K562 (cell line): ENCODE measurements around the gene MPC2. TPM values are rescaled to one million over a fixed set of nuclear protein-coding genes. Genes with fewer than 3 reads are reported as not detected.

ENCODE experiments used
- CBFA2T2 ChIP-seq: fragments of 450-650 bp; conservative IDR thresholded peaks from 2 replicates; pipeline ENCODE4 v1.6.1; 2017; ENCODE audit warnings: mild to moderate bottlenecking
- CBX5 ChIP-seq: IDR thresholded peaks from 2 replicates; pipeline ENCODE4 v1.6.1; 2014; ENCODE audit warnings: low read depth, borderline replicate concordance
- CXXC5 ChIP-seq: fragments of 250-450 bp; sonication (Bioruptor Pico); IDR thresholded peaks from 2 replicates; pipeline ENCODE4 v1.8.0; 2022; ENCODE audit warnings: inconsistent platforms, mild to moderate bottlenecking, moderate library complexity
- DEAF1 ChIP-seq: fragments of 450-650 bp; formaldehyde crosslinking; IDR thresholded peaks from 2 replicates; pipeline ENCODE4 v1.4.0; 2020; ENCODE audit warnings: mild to moderate bottlenecking, moderate library complexity
- E2F4 ChIP-seq: sonication (generic); formaldehyde crosslinking; IDR thresholded peaks from 2 replicates; pipeline ENCODE4 v1.8.0; 2022; ENCODE audit warnings: mild to moderate bottlenecking, low read depth, missing genetic modification reagents
- E2F6 ChIP-seq, 2 experiments: IDR thresholded peaks; 2 replicates each; pipeline ENCODE4 v1.6.1; 2011; ENCODE audit warnings: borderline replicate concordance in 1 of 2, control low read depth in 1 of 2, low read depth in 1 of 2, low read length in 1 of 2, mild to moderate bottlenecking in 1 of 2, mixed read lengths in 1 of 2, moderate library complexity in 1 of 2; ENCODE audit not compliant: insufficient read depth in 1 of 2, insufficient read length in 1 of 2, poor library complexity in 1 of 2, severe bottlenecking in 1 of 2; ENCODE audit errors: extremely low read depth in 1 of 2
- EP400 ChIP-seq: fragments of 450-650 bp; IDR thresholded peaks from 2 replicates; pipeline ENCODE4 v1.6.1; 2017; ENCODE audit warnings: antibody characterized with exemption, mild to moderate bottlenecking, moderate library complexity
- FOXK2 ChIP-seq, 2 experiments: fragments of 450-650 bp; IDR thresholded peaks in 1 of 2; conservative IDR thresholded peaks in 1 of 2; 2 replicates each; pipeline ENCODE4 v1.6.1; 2016; ENCODE audit warnings: low read depth in 2 of 2, mild to moderate bottlenecking in 1 of 2
- HDAC2 ChIP-seq: fragments of 450-650 bp; IDR thresholded peaks from 2 replicates; pipeline ENCODE4 v1.6.1; 2016; ENCODE audit warnings: mild to moderate bottlenecking
- KAT2B ChIP-seq: IDR thresholded peaks from one replicate; pipeline ENCODE4 v1.6.1; 2012; ENCODE audit warnings: low read depth, mild to moderate bottlenecking, control low read depth, inconsistent platforms, low read length, moderate library complexity
- KHSRP ChIP-seq: fragments of 450-650 bp; IDR thresholded peaks from 2 replicates; pipeline ENCODE4 v1.6.1; 2017
- LEF1 ChIP-seq: fragments of 450-650 bp; IDR thresholded peaks from 2 replicates; pipeline ENCODE4 v1.6.1; 2016; ENCODE audit warnings: mild to moderate bottlenecking
- PHB ChIP-seq: fragments of 250-450 bp; sonication (Bioruptor Pico); IDR thresholded peaks from 2 replicates; pipeline ENCODE4 v1.5.0; 2021
- SAFB ChIP-seq: fragments of 200-400 bp; formaldehyde crosslinking; IDR thresholded peaks from 2 replicates; pipeline ENCODE4 v1.6.1; 2017; ENCODE audit warnings: low read depth, low read length, borderline replicate concordance
- SUPT5H ChIP-seq: fragments of 450-650 bp; IDR thresholded peaks from 2 replicates; pipeline ENCODE4 v1.6.1; 2016
- TARDBP ChIP-seq: fragments of 450-650 bp; IDR thresholded peaks from 2 replicates; pipeline ENCODE4 v1.6.1; 2016
- ZNF551 ChIP-seq: fragments of 250-450 bp; sonication (Bioruptor Pico); IDR thresholded peaks from 2 replicates; pipeline ENCODE4 v1.5.0; 2021; ENCODE audit warnings: mild to moderate bottlenecking, moderate library complexity
- polyA plus RNA-seq, 8 experiments: library from polyadenylated mRNA; depleted of rRNA in 4 of 8; stranded (reverse) in 5 of 8; unstranded in 3 of 8; fragments of >200 nt; fragmentation: Nextera tagmentation in 2 of 8; fragmentation: Illumina TruSeq in 1 of 8; extraction: Ambion mirVana in 2 of 8; extraction: Trizol in 1 of 8; gene quantifications; 2 replicates each; pipeline versions ENCODE4 v1.2.1 to v1.2.3, GENCODE V29; 2011 to 2014; ENCODE audit warnings: inconsistent platforms in 1 of 8, missing spikeins in 1 of 8
- total RNA-seq, 7 experiments: library from RNA; depleted of rRNA in 6 of 7; stranded (reverse); fragments of >200 nt in 6 of 7; fragmentation: Illumina TruSeq in 2 of 7; extraction: Trizol in 2 of 7; gene quantifications; 2 replicates each; pipeline versions ENCODE4 v1.2.1 to v1.2.3, GENCODE V29; 2011 to 2021; ENCODE audit warnings: low replicate concordance in 1 of 7
- TF ChIP-seq, protein P1 (sequence below), 2 experiments: fragments of 450-650 bp in 1 of 2; sonication (generic) in 1 of 2; formaldehyde crosslinking; conservative IDR thresholded peaks; 2 replicates each; pipeline versions ENCODE4 v1.4.0 to v1.8.1; 2020 to 2022; ENCODE audit warnings: mild to moderate bottlenecking in 1 of 2, missing genetic modification reagents in 1 of 2
- TF ChIP-seq, protein P2 (sequence below): IDR thresholded peaks from 2 replicates; pipeline ENCODE4 v1.6.1; 2012; ENCODE audit warnings: low read depth, low read length, improper control_type of control experiment, borderline replicate concordance
- TF ChIP-seq, protein P3 (sequence below): sonication (generic); formaldehyde crosslinking; IDR thresholded peaks from 2 replicates; pipeline ENCODE4 v1.8.0; 2022; ENCODE audit warnings: missing genetic modification reagents, mild to moderate bottlenecking, borderline replicate concordance

The MPC2 gene
- total and polyA plus RNA-seq, 9 of the 15 experiments (the other 6 are each of a cell fraction or from before 2014, with no cell fraction given), result 70.7 to 179 (median 144) TPM

- TF ChIP-seq E2F4 (CRISPR knock-in tag) (0 out of 2 replicates have a peak, but pooled peaks have one; percentile 10), KHSRP (no peak), SAFB (no peak), HDAC2 (peak; percentile 60; the same call in 1 of the 2 replicates), CBX5 (no peak), SUPT5H (peak; percentile 6; the same call in 1 of the 2 replicates), PHB (CRISPR knock-in tag) (no peak; the same call in 1 of the 2 replicates), KAT2B (peak; percentile 42), E2F6 (IDR thresholded peaks at IDR 0.05; ENCODE audit: borderline replicate concordance in 1 of 2, extremely low read depth in 1 of 2, insufficient read depth in 1 of 2, insufficient read length in 1 of 2, low read depth in 1 of 2, low read length in 1 of 2, poor library complexity in 1 of 2, severe bottlenecking in 1 of 2) (peak; percentile 66 to 69), DEAF1 (CRISPR knock-in tag) (peak; percentile 33; the same call in 1 of the 2 replicates), LEF1 (peak; percentile 50; the same call in 1 of the 2 replicates), FOXK2 (conservative IDR thresholded peaks at IDR 0.05 in 1 of 2, IDR thresholded peaks at IDR 0.05 in 1 of 2; ENCODE audit: low read depth in 2 of 2) (0 out of 4 replicates have a peak, but pooled peaks of 1 of the 2 experiments have one; percentile 2), CBFA2T2 (no peak), TARDBP (0 out of 2 replicates have a peak, but pooled peaks have one; percentile 34), EP400 (no peak), CXXC5 (CRISPR knock-in tag) (no peak; the same call in 1 of the 2 replicates), ZNF551 (CRISPR knock-in tag) (no peak)
- TF ChIP-seq, protein P1, sequence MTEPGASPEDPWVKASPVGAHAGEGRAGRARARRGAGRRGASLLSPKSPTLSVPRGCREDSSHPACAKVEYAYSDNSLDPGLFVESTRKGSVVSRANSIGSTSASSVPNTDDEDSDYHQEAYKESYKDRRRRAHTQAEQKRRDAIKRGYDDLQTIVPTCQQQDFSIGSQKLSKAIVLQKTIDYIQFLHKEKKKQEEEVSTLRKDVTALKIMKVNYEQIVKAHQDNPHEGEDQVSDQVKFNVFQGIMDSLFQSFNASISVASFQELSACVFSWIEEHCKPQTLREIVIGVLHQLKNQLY (CRISPR knock-in tag; conservative IDR thresholded peaks at IDR 0.05), result 0 out of 4 replicates have a peak, but pooled peaks of 1 of the 2 experiments have one; percentile 40
- TF ChIP-seq, protein P2, sequence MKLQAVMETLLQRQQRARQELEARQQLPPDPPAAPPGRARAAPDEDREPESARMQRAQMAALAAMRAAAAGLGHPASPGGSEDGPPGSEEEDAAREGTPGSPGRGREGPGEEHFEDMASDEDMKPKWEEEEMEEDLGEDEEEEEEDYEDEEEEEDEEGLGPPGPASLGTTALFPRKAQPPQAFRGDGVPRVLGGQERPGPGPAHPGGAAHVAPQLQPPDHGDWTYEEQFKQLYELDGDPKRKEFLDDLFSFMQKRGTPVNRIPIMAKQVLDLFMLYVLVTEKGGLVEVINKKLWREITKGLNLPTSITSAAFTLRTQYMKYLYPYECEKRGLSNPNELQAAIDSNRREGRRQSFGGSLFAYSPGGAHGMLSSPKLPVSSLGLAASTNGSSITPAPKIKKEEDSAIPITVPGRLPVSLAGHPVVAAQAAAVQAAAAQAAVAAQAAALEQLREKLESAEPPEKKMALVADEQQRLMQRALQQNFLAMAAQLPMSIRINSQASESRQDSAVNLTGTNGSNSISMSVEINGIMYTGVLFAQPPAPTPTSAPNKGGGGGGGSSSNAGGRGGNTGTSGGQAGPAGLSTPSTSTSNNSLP, result no peak
- TF ChIP-seq, protein P3, sequence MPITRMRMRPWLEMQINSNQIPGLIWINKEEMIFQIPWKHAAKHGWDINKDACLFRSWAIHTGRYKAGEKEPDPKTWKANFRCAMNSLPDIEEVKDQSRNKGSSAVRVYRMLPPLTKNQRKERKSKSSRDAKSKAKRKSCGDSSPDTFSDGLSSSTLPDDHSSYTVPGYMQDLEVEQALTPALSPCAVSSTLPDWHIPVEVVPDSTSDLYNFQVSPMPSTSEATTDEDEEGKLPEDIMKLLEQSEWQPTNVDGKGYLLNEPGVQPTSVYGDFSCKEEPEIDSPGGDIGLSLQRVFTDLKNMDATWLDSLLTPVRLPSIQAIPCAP (CRISPR knock-in tag), result no peak
Measured at GRCh38 chr1:167935216-167936067, 1.4 kb downstream of the MPC2 start (continued).
